Body of pancreas (tissue), 4 donors: ENCODE results near the gene SLC19A1. TPM values are rescaled to one million over a fixed set of nuclear protein-coding genes. Genes with fewer than 3 reads are reported as not detected.

Experiments used
- ATAC-seq: fragments of 150-250 bp; one replicate; pipeline ENCODE4 v1.9.1; 2016
- DNase-seq, 4 donors: peaks; one replicate each; pipeline ENCODE4 v3.0.0-alpha.2; 2019
- H3K27ac ChIP-seq, 4 donors: fragments of 200-600 bp; sonication (generic); 1 replicate in 3 of 4; 2 replicates in 1 of 4; pipeline versions ENCODE4 v1.5.1 to v1.6.1; 2016 to 2019; ENCODE audit warnings: mild to moderate bottlenecking in 1 of 4, mixed read lengths in 1 of 4, moderate library complexity in 1 of 4
- H3K27me3 ChIP-seq, 2 donors: fragments of 200-600 bp; sonication (generic); one replicate each; pipeline ENCODE4 v1.6.0; 2016; ENCODE audit warnings: mild to moderate bottlenecking in 1 of 2
- H3K36me3 ChIP-seq, 2 donors: fragments of 200-600 bp; sonication (generic); replicated peaks in 1 of 2; 2 replicates each; pipeline ENCODE4 v1.5.1; 2016; ENCODE audit warnings: low read depth in 2 of 2; ENCODE audit not compliant: insufficient read depth in 1 of 2
- H3K4me1 ChIP-seq: fragments of 200-600 bp; sonication (generic); one replicate; pipeline ENCODE4 v1.6.0; 2016
- H3K4me3 ChIP-seq, 2 donors: fragments of 200-600 bp; sonication (generic); 1 replicate in 1 of 2; 2 replicates in 1 of 2; pipeline ENCODE4 v1.5.1; 2016 to 2019
- H3K9me3 ChIP-seq, 3 donors: fragments of 200-600 bp; sonication (generic); 1 replicate in 2 of 3; 2 replicates in 1 of 3; pipeline ENCODE4 v1.5.1; 2016
- CTCF ChIP-seq, 7 experiments: fragments of 450-650 bp in 4 of 7; fragments of 200-600 bp in 3 of 7; sonication (generic) in 3 of 7; IDR thresholded peaks; one replicate each; pipeline ENCODE4 v1.5.1; 2016 to 2019; ENCODE audit warnings: antibody characterized with exemption in 7 of 7
- POLR2A ChIP-seq, 3 donors: fragments of 450-650 bp; IDR thresholded peaks; one replicate each; pipeline ENCODE4 v1.6.1; 2016; ENCODE audit warnings: antibody characterized with exemption in 3 of 3, mild to moderate bottlenecking in 2 of 3
- WGBS, 2 donors: methylation state at CpG; one replicate each; pipeline ENCODE4 v1.1.5; 2017; 5-methylcytosine and 5-hydroxymethylcytosine counted together
- intact Hi-C: fragments of 100-400 bp; cut with DNase I; formaldehyde crosslinking; loops from one replicate; pipeline ENCODE4 v1.15.1; 2023
- total RNA-seq, 2 donors: library from RNA; depleted of rRNA; stranded (reverse); fragments of >200 nt; gene quantifications; one replicate each; pipeline ENCODE4 v1.1.0, GENCODE V29; 2016

The SLC19A1 gene
- total RNA-seq, 2 donors from 2014 or later: 2.6 to 7.0 TPM

- intact Hi-C loops: no loop called here
- Histone ChIP-seq H3K4me1 (peaks cover 15% of the 10 kb centered on the region), H3K27me3 (no peaks in the 10 kb centered on the region), H3K9me3 (no peaks in the 10 kb centered on the region), H3K4me3 (no peak overlapping the region), H3K27ac (no peak overlapping the region), H3K36me3 (no peaks in the 10 kb centered on the region)
- WGBS, 2 donors: 92% methylated on average over 3 of the region's 3 CpGs
- peak in 1 of 4 donors; percentile 7 for DNase-seq
- TF ChIP-seq CTCF (IDR thresholded peaks at IDR 0.05) (no peak), POLR2A (IDR thresholded peaks at IDR 0.05) (no peak)
- ATAC-seq: no peak
Measured at GRCh38 chr21:45507888-45508508, 34.2 kb downstream of the SLC19A1 start.

- 77 to 100% methylated on average over 4 to 9 of the region's 9 CpGs for WGBS, 2 donors
- H3K9me3 ChIP-seq: no peaks in the 10 kb centered on the region
- DNase-seq (no peak), ATAC-seq (no peak)
- H3K27ac ChIP-seq: no peak overlapping the region
- no peaks in the 10 kb centered on the region for H3K27me3 ChIP-seq
- intact Hi-C loops: no loop called here
- H3K36me3 ChIP-seq: no peaks in the 10 kb centered on the region
- H3K4me3 ChIP-seq: no peak overlapping the region
- peaks cover 10% of the 10 kb centered on the region for H3K4me1 ChIP-seq
- TF ChIP-seq CTCF (IDR thresholded peaks at IDR 0.05) (no peak), POLR2A (IDR thresholded peaks at IDR 0.05) (no peak)
Measured at GRCh38 chr21:45507523-45507875, 34.7 kb downstream of the SLC19A1 start.

GRCh38 chr21:45506836-45507522 is 35.3 kb downstream of the SLC19A1 start:
- Histone ChIP-seq H3K9me3 (no peaks in the 10 kb centered on the region), H3K4me1 (peaks cover 5% of the 10 kb centered on the region), H3K4me3 (no peak overlapping the region), H3K27me3 (no peaks in the 10 kb centered on the region), H3K27ac (no peak overlapping the region), H3K36me3 (no peaks in the 10 kb centered on the region)
- 61 to 83% methylated on average over 1 to 6 of the region's 13 CpGs for WGBS, 2 donors
- peak in 1 of 4 donors; percentile 8 for DNase-seq
- TF ChIP-seq CTCF (IDR thresholded peaks at IDR 0.05): no peak
- intact Hi-C loops: no loop called here
- no peak for ATAC-seq

GRCh38 chr21:45506241-45506817 is 35.9 kb downstream of the SLC19A1 start:
- H3K9me3 ChIP-seq: no peaks in the 10 kb centered on the region
- no peak for TF ChIP-seq POLR2A (IDR thresholded peaks at IDR 0.05)
- TF ChIP-seq CTCF (IDR thresholded peaks at IDR 0.05): no peak
- peak in 1 of 4 donors; percentile 8 for DNase-seq
- 79 to 95% methylated on average over 4 to 22 of the region's 22 CpGs for WGBS, 2 donors
- no peak overlapping the region for H3K27ac ChIP-seq
- no peak for ATAC-seq
- intact Hi-C loops: no loop called here
- no peaks in the 10 kb centered on the region for H3K27me3 ChIP-seq
- H3K4me3 ChIP-seq: no peak overlapping the region
- H3K36me3 ChIP-seq: no peaks in the 10 kb centered on the region
- H3K4me1 ChIP-seq: no peaks in the 10 kb centered on the region
